Uterus (tissue), 4 donors: ENCODE results near the gene PLEKHM3. TPM values are rescaled to one million over a fixed set of nuclear protein-coding genes. Genes with fewer than 3 reads are reported as not detected.

Source experiments
- DNase-seq, 2 donors: peaks; one replicate each; pipeline ENCODE4 v3.0.0-alpha.2; 2019 to 2020
- H3K27ac ChIP-seq, 2 donors: fragments of 200-600 bp; sonication (generic); 1 replicate in 1 of 2; 2 replicates in 1 of 2; pipeline ENCODE4 v1.5.1; 2016 to 2018
- H3K27me3 ChIP-seq, 2 donors: fragments of 200-600 bp; sonication (generic); one replicate each; pipeline ENCODE4 v1.5.1; 2018 to 2019; ENCODE audit warnings: control low read depth in 1 of 2
- H3K36me3 ChIP-seq, 2 donors: fragments of 200-600 bp; sonication (generic); one replicate each; pipeline ENCODE4 v1.5.1; 2019; ENCODE audit warnings: control low read depth in 1 of 2
- H3K4me1 ChIP-seq, 2 donors: fragments of 200-600 bp; sonication (generic); one replicate each; pipeline ENCODE4 v1.5.1; 2018 to 2019; ENCODE audit warnings: control low read depth in 1 of 2
- H3K4me3 ChIP-seq, 2 donors: fragments of 200-600 bp; sonication (generic); 1 replicate in 1 of 2; 2 replicates in 1 of 2; pipeline ENCODE4 v1.5.1; 2018 to 2019; ENCODE audit warnings: mild to moderate bottlenecking in 1 of 2
- H3K9me3 ChIP-seq, 2 donors: fragments of 200-600 bp; sonication (generic); one replicate each; pipeline ENCODE4 v1.5.1; 2019; ENCODE audit warnings: control low read depth in 1 of 2
- CTCF ChIP-seq, 4 experiments: fragments of 200-600 bp in 2 of 4; fragments of 450-650 bp in 2 of 4; sonication (generic) in 2 of 4; IDR thresholded peaks; one replicate each; pipeline ENCODE4 v1.5.1; 2016 to 2019; ENCODE audit warnings: antibody characterized with exemption in 4 of 4, mild to moderate bottlenecking in 2 of 4, moderate library complexity in 1 of 4
- POLR2A ChIP-seq, 2 donors: fragments of 450-650 bp; IDR thresholded peaks; one replicate each; pipeline ENCODE4 v1.6.1; 2016; ENCODE audit warnings: antibody characterized with exemption in 2 of 2, mild to moderate bottlenecking in 1 of 2, moderate library complexity in 1 of 2
- intact Hi-C: fragments of 100-400 bp; cut with DNase I; formaldehyde crosslinking; loops from one replicate; pipeline ENCODE4 v1.15.1; 2023; ENCODE audit warnings: low total_unique reads
- total RNA-seq, 4 donors: library from RNA; depleted of rRNA in 3 of 4; stranded (reverse); fragments of >200 nt in 3 of 4; gene quantifications; one replicate each; pipeline versions ENCODE4 v1.1.0 to v1.2.4, GENCODE V29; 2014 to 2023
- donor health status: DM: yes; HTN: yes; CAD: no.

PLEKHM3 gene
- total RNA-seq, 4 donors from 2014 or later: 20.5 to 43.4 (median 21.6) TPM

GRCh38 chr2:208042041-208042440 lies 16.7 kb upstream of the PLEKHM3 start:
- H3K27me3 ChIP-seq: no peaks in the 10 kb centered on the region
- no peak overlapping the region for H3K27ac ChIP-seq
- TF ChIP-seq POLR2A (IDR thresholded peaks at IDR 0.05): no peak
- no peak for TF ChIP-seq CTCF (IDR thresholded peaks at IDR 0.05)
- no peaks in the 10 kb centered on the region for H3K36me3 ChIP-seq
- H3K9me3 ChIP-seq: no peaks in the 10 kb centered on the region
- no peak for DNase-seq
- no peaks in the 10 kb centered on the region for H3K4me1 ChIP-seq
- intact Hi-C loops: no loop called here
- H3K4me3 ChIP-seq: no peak overlapping the region

GRCh38 chr2:208040199-208041171 lies 15.2 kb upstream of the PLEKHM3 start:
- Histone ChIP-seq H3K4me3 (no peak overlapping the region), H3K27ac (no peak overlapping the region), H3K9me3 (no peaks in the 10 kb centered on the region), H3K36me3 (no peaks in the 10 kb centered on the region), H3K27me3 (no peaks in the 10 kb centered on the region), H3K4me1 (no peaks in the 10 kb centered on the region)
- DNase-seq: peak; percentile 49 to 60
- peak; percentile 57 to 61 (median 60) for TF ChIP-seq CTCF (IDR thresholded peaks at IDR 0.05)
- no peak for TF ChIP-seq POLR2A (IDR thresholded peaks at IDR 0.05)
- intact Hi-C loops: no loop called here

GRCh38 chr2:208039376-208040110 lies 14.2 kb upstream of the PLEKHM3 start:
- intact Hi-C loops: no loop called here

GRCh38 chr2:208037564-208038487 lies 12.5 kb upstream of the PLEKHM3 start:
- Histone ChIP-seq H3K9me3 (no peaks in the 10 kb centered on the region), H3K27ac (no peak overlapping the region), H3K4me1 (no peaks in the 10 kb centered on the region), H3K27me3 (no peaks in the 10 kb centered on the region), H3K36me3 (no peaks in the 10 kb centered on the region), H3K4me3 (no peak overlapping the region)
- intact Hi-C loops: no loop called here
- no peak for DNase-seq
- TF ChIP-seq CTCF (IDR thresholded peaks at IDR 0.05): no peak
- no peak for TF ChIP-seq POLR2A (IDR thresholded peaks at IDR 0.05)

More at GRCh38 chr2:208039376-208040110, 14.2 kb upstream of the PLEKHM3 start:
- DNase-seq: no peak
- Histone ChIP-seq H3K4me3 (no peak overlapping the region), H3K36me3 (no peaks in the 10 kb centered on the region), H3K4me1 (no peaks in the 10 kb centered on the region), H3K27ac (no peak overlapping the region), H3K27me3 (no peaks in the 10 kb centered on the region), H3K9me3 (no peaks in the 10 kb centered on the region)
- TF ChIP-seq POLR2A (IDR thresholded peaks at IDR 0.05) (no peak), CTCF (IDR thresholded peaks at IDR 0.05) (no peak)
